Heart right ventricle (tissue), 16 donors: ENCODE measurements around the gene CCDC40. TPM values are rescaled to one million over a fixed set of nuclear protein-coding genes. Genes with fewer than 3 reads are reported as not detected.

Experiments used
- ATAC-seq, 8 donors: fragments of 200-7000 bp; cut with Tn5 transposase; one replicate each; pipeline ENCODE4 v1.9.1; 2020; ENCODE audit warnings: mild to moderate bottlenecking in 8 of 8, moderate library complexity in 8 of 8, moderate number of reproducible peaks in 1 of 8
- DNase-seq, 2 donors: peaks; one replicate each; pipeline ENCODE4 v3.0.0-alpha.2; 2020
- H3K27ac ChIP-seq, 10 donors: fragments of 200-600 bp; sonication (generic) in 2 of 10; one replicate each; pipeline versions ENCODE4 v1.5.0 to v1.8.0; 2020 to 2022; ENCODE audit warnings: mild to moderate bottlenecking in 3 of 10
- H3K27me3 ChIP-seq, 7 donors: fragments of 200-600 bp; one replicate each; pipeline ENCODE4 v1.8.0; 2021 to 2022; ENCODE audit warnings: mild to moderate bottlenecking in 2 of 7
- H3K36me3 ChIP-seq, 9 donors: fragments of 200-600 bp; sonication (generic) in 1 of 9; one replicate each; pipeline versions ENCODE4 v1.5.0 to v1.8.0; 2020 to 2022; ENCODE audit warnings: mild to moderate bottlenecking in 2 of 9
- H3K4me1 ChIP-seq, 9 donors: fragments of 200-600 bp; sonication (generic) in 1 of 9; one replicate each; pipeline versions ENCODE4 v1.5.0 to v1.8.0; 2020 to 2022; ENCODE audit warnings: mild to moderate bottlenecking in 4 of 9
- H3K4me3 ChIP-seq, 10 donors: fragments of 200-600 bp; sonication (generic) in 2 of 10; one replicate each; pipeline versions ENCODE4 v1.5.0 to v1.8.0; 2020 to 2022; ENCODE audit warnings: mild to moderate bottlenecking in 7 of 10, moderate library complexity in 2 of 10
- H3K9me3 ChIP-seq, 11 donors: fragments of 200-600 bp in 10 of 11; sonication (generic) in 2 of 11; one replicate each; pipeline versions ENCODE4 v1.5.0 to v1.8.0; 2013 to 2022; ENCODE audit warnings: mild to moderate bottlenecking in 2 of 11, control low read depth in 1 of 11, moderate library complexity in 1 of 11
- WGBS, 2 donors: extraction: QIAGEN DNeasy Blood & Tissue Kit; methylation state at CpG; one replicate each; pipeline ENCODE4 v1.1.7; 2013; ENCODE audit warnings: inconsistent platforms in 1 of 2; 5-methylcytosine and 5-hydroxymethylcytosine counted together
- intact Hi-C, 10 donors: fragments of 100-400 bp; cut with DNase I; formaldehyde crosslinking; loops; one replicate each; pipeline versions ENCODE4 v1.11.1 to v1.14.2; 2022
- long read RNA-seq, 3 donors: library from polyadenylated mRNA; unstranded; transcript quantifications; one replicate each; pipeline ENCODE4 v2.0.0, GENCODE V29; 2020 to 2021
- polyA plus RNA-seq, 2 donors: library from polyadenylated mRNA; stranded (reverse); fragments of 200-250 nt; gene quantifications; one replicate each; pipeline ENCODE4 v1.2.3, GENCODE V29; 2013
- total RNA-seq, 10 donors: library from RNA; stranded (reverse); fragmentation: NEBNext Ultra II Directional in 3 of 10; extraction: Animal tissue kit (Norgen Biotek cat#: 25700) in 3 of 10; gene quantifications; one replicate each; pipeline versions ENCODE4 v1.2.1 to v1.2.4, GENCODE V29; 2021 to 2023
- TF ChIP-seq, protein P1 (sequence below), 9 donors: fragments of 200-600 bp; sonication (generic) in 2 of 9; IDR thresholded peaks; one replicate each; pipeline versions ENCODE4 v1.5.0 to v1.8.0; 2021 to 2022; ENCODE audit warnings: antibody characterized with exemption in 9 of 9, mild to moderate bottlenecking in 5 of 9, moderate library complexity in 1 of 9
- donor health status: Arrhythmogenic right ventricular cardiomyopathy.
- donor health status: ischemic (EF 13 %, LVEDD 7.1; RV severe dilation, severe dysfunction).
- donor health status: healthy with polysubstance abuse.
- donor health status: DM: no; HTN: yes; CAD: no.
- donor health status: DM: no; HTN: no; CAD: no.
- donor health status: ischemic (EF 25% LVEDD 6.9; RV normal size, moderate dysfunction).
- donor health status: ischemic (EF 25% LVEDD 5.7; RV mildly dilated, moderate dysfunction).
- donor health status: healthy.
- donor health status: DM: yes; HTN: yes; CAD: no.
- donor health status: Ischemic cardiomyopathy.
- donor health status: ischemic (EF 35%, LVEDD 5.7; RV mildly dilated, moderate dysfunction).
- donor health status: nonischemic (EF 11% LVEDD 7.7; RV severe dilation, severe dysfunction).
- donor health status: DM: yes; HTN: yes; CAD: no.
- donor health status: PGD.
- donor health status: ischemic (EF 29% LVEDD 5.4; RV normal size, mild dysfunction).
- donor health status: nonischemic (EF 23%, LVEDD 6.1; RV moderate dilation, normal function).

Gene CCDC40, protein sequence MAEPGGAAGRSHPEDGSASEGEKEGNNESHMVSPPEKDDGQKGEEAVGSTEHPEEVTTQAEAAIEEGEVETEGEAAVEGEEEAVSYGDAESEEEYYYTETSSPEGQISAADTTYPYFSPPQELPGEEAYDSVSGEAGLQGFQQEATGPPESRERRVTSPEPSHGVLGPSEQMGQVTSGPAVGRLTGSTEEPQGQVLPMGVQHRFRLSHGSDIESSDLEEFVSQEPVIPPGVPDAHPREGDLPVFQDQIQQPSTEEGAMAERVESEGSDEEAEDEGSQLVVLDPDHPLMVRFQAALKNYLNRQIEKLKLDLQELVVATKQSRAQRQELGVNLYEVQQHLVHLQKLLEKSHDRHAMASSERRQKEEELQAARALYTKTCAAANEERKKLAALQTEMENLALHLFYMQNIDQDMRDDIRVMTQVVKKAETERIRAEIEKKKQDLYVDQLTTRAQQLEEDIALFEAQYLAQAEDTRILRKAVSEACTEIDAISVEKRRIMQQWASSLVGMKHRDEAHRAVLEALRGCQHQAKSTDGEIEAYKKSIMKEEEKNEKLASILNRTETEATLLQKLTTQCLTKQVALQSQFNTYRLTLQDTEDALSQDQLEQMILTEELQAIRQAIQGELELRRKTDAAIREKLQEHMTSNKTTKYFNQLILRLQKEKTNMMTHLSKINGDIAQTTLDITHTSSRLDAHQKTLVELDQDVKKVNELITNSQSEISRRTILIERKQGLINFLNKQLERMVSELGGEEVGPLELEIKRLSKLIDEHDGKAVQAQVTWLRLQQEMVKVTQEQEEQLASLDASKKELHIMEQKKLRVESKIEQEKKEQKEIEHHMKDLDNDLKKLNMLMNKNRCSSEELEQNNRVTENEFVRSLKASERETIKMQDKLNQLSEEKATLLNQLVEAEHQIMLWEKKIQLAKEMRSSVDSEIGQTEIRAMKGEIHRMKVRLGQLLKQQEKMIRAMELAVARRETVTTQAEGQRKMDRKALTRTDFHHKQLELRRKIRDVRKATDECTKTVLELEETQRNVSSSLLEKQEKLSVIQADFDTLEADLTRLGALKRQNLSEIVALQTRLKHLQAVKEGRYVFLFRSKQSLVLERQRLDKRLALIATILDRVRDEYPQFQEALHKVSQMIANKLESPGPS
- total RNA-seq (1 to 10 TPM; 3.4 to 8.9 (median 6.8) TPM), polyA plus RNA-seq (1 to 10 TPM; 2.0 to 5.8 TPM)
- long read RNA-seq, donor 1, full-length matches to known transcripts: 2 of 5 reads
- long read RNA-seq, donor 1, partial matches to known transcripts: 2 of 5 reads
- long read RNA-seq, donor 1, other reads (novel, unspliced or antisense): 1 of 5 reads
- long read RNA-seq, donor 2, full-length matches to known transcripts: 3 of 7 reads
- long read RNA-seq, donor 2, partial matches to known transcripts: 1 of 7 reads
- long read RNA-seq, donor 2, other reads (novel, unspliced or antisense): 3 of 7 reads
- long read RNA-seq, donor 3, partial matches to known transcripts: 6 of 16 reads
- long read RNA-seq, donor 3, other reads (novel, unspliced or antisense): 7 of 16 reads

DNA sequence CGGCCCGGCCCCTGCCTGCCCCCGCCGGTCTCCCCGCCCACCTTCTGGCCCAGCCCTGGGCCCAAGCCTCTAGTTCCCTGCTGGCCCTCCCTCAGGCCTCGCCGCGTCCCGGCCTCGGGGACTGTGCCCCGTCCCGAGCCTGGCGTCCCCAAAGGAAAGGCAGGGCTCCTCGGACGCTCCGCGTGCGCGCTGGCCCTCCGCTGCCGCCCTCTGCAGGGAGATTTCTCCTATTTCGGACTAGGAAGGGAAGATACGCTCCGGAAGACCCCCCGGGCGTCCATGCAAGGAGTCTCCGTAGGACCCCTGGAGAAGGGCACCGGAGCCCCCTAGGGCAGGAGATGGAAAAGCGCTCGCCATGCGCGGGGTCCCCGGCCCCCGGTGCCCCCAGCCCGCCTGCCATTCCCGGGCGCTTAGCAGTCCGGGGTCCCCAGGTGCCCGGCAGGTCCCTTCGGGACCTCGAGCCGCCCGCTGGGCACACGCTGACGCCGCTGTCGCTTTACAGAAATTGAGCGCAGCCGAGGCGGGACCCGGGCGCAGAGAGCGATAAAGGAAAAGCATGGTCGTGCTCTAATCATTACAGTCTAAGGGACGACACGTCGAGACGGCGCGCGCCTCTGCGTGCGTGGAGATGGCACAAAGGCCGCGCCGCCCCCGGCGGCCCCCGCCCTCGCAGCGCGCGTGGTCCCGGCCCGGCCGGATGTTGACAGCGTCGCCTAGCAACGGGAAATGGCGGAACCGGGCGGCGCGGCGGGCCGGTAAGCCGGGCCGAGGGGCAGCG lies at the start of gene CCDC40:
Gene CCDC40 (plus strand): TSS at position 706 of the 778 bp plus-strand sequence. CDS start 21 bp downstream, at position 727.
- Histone ChIP-seq H3K36me3 (peaks cover 0 to 10% (median 0%) of the 10 kb centered on the region in 9 donors), H3K27me3 (peaks cover 0 to 31% (median 0%) of the 10 kb centered on the region in 7 donors), H3K4me3 (peak within 1 kb of the TSS; percentile 74 to 100 (median 88)), H3K4me1 (peaks cover 2 to 28% (median 12%) of the 10 kb centered on the region in 9 donors), H3K9me3 (no peaks in the 10 kb centered on the region), H3K27ac (peak within 1 kb of the TSS; percentile 79 to 96 (median 92))
- TF ChIP-seq, protein P1, sequence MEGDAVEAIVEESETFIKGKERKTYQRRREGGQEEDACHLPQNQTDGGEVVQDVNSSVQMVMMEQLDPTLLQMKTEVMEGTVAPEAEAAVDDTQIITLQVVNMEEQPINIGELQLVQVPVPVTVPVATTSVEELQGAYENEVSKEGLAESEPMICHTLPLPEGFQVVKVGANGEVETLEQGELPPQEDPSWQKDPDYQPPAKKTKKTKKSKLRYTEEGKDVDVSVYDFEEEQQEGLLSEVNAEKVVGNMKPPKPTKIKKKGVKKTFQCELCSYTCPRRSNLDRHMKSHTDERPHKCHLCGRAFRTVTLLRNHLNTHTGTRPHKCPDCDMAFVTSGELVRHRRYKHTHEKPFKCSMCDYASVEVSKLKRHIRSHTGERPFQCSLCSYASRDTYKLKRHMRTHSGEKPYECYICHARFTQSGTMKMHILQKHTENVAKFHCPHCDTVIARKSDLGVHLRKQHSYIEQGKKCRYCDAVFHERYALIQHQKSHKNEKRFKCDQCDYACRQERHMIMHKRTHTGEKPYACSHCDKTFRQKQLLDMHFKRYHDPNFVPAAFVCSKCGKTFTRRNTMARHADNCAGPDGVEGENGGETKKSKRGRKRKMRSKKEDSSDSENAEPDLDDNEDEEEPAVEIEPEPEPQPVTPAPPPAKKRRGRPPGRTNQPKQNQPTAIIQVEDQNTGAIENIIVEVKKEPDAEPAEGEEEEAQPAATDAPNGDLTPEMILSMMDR (IDR thresholded peaks at IDR 0.05): peak in 4 of 9 donors; percentile 6 to 48 (median 22)
- DNase-seq (peak; percentile 85 to 90), ATAC-seq (peak; percentile 94 to 98 (median 96))
- intact Hi-C loops: loop anchor here in 3 of 10 donors (1.0 to 5.0 kb wide), 4 partner anchors 27 to 65 kb away; partner anchors contain the start of gene GAA (in 1 of the 3)
- 0 to 1% methylated on average over 78 to 89 of the region's 89 CpGs for WGBS, 2 donors

DNA sequence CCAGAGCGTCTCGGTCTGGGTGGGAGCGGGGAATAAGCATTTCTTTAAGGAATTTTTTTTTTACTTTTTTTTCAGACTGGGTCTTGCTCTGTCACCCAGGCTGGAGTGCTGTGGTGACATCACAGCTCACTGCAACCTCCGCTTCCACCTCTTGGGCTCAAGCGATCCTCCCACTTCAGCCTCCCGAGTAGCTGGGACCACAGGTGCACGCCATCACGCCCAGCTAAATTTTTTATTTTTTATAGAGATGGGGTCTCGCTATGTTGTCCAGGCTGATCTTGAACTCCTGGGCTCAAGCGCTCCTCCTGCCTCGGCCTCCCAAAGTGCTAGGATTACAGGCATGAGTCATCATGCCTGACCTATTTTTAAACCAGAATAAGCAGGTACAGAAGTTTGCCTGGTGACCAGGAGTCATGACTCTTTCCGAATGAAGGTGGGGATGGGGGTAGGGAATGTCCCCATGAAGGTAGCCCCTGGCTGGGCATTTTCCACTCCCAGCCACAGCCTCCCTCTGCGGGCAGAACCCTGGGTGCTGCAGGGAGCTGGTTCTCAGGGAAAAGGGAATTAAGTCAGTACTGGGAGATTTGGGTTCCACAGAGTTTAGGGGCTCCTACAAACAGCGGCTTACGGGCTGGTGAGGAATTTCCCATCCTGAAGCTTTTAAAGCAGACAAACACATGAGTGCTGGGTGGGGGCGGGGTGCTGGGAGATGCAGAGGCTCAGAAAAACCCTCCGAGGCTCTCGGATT lies 49.1 kb upstream of the CCDC40 start:
- H3K9me3 ChIP-seq: no peaks in the 10 kb centered on the region
- intact Hi-C loops: loop anchor here in 3 of 10 donors (5.0 to 10.0 kb wide), 5 partner anchors 63 to 243 kb away; no protein-coding TSS in a partner anchor
- H3K27ac ChIP-seq: no peak overlapping the region
- no peak for DNase-seq
- TF ChIP-seq, protein P1 (IDR thresholded peaks at IDR 0.05): no peak
- H3K36me3 ChIP-seq: no peaks in the 10 kb centered on the region
- ATAC-seq: no peak
- no peak overlapping the region for H3K4me3 ChIP-seq
- H3K4me1 ChIP-seq: peaks cover 5 to 37% (median 26%) of the 10 kb centered on the region in 9 donors
- WGBS, 2 donors: 87 to 89% methylated on average over 18 of the region's 18 CpGs
- H3K27me3 ChIP-seq: no peaks in the 10 kb centered on the region

DNA sequence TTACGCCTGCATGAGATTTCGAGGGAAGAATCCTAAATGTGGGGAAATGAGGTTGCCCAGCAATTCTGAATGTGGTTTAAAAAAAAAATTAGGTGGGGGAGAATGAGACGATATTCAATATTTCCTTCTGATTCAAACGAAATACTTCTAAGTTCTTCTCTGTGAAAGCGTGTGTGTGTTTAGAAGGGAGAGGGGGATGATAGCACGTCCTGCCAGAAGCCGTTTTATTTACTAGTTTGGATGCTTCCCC lies 48.6 kb upstream of the CCDC40 start:
- TF ChIP-seq, protein P1 (IDR thresholded peaks at IDR 0.05): no peak

More for the DNA sequence above, 48.6 kb upstream of the CCDC40 start:
- ATAC-seq (no peak), DNase-seq (no peak)
- H3K36me3 ChIP-seq: no peaks in the 10 kb centered on the region
- 81 to 90% methylated on average over 7 of the region's 7 CpGs for WGBS, 2 donors
- intact Hi-C loops: loop anchor here in 3 of 10 donors (5.0 to 10.0 kb wide), 5 partner anchors 63 to 243 kb away; no protein-coding TSS in a partner anchor
- H3K9me3 ChIP-seq: no peaks in the 10 kb centered on the region
- H3K4me1 ChIP-seq: peaks cover 9 to 42% (median 31%) of the 10 kb centered on the region in 9 donors
- H3K4me3 ChIP-seq: no peak overlapping the region
- H3K27ac ChIP-seq: no peak overlapping the region
- no peaks in the 10 kb centered on the region for H3K27me3 ChIP-seq
